ELF-1 (cell line): Measurements from ENCODE around the gene POLRMT.

ENCODE experiments used
- DNase-seq: peaks from one replicate; pipeline ENCODE4 v3.0.0-alpha.2; 2016; ENCODE audit warnings: low read depth, low spot score

The POLRMT gene

GRCh38 chr19:579111-579841 lies 54.1 kb downstream of the POLRMT start:
- no peak for DNase-seq

GRCh38 chr19:577439-578392 lies 55.6 kb downstream of the POLRMT start:
- DNase-seq: no peak

- DNase-seq: no peak
These were observed 56.4 kb downstream of the POLRMT start for GRCh38 chr19:576768-577438.

- no peak for DNase-seq
These were observed 57.5 kb downstream of the POLRMT start for GRCh38 chr19:575527-576506.

DNA sequence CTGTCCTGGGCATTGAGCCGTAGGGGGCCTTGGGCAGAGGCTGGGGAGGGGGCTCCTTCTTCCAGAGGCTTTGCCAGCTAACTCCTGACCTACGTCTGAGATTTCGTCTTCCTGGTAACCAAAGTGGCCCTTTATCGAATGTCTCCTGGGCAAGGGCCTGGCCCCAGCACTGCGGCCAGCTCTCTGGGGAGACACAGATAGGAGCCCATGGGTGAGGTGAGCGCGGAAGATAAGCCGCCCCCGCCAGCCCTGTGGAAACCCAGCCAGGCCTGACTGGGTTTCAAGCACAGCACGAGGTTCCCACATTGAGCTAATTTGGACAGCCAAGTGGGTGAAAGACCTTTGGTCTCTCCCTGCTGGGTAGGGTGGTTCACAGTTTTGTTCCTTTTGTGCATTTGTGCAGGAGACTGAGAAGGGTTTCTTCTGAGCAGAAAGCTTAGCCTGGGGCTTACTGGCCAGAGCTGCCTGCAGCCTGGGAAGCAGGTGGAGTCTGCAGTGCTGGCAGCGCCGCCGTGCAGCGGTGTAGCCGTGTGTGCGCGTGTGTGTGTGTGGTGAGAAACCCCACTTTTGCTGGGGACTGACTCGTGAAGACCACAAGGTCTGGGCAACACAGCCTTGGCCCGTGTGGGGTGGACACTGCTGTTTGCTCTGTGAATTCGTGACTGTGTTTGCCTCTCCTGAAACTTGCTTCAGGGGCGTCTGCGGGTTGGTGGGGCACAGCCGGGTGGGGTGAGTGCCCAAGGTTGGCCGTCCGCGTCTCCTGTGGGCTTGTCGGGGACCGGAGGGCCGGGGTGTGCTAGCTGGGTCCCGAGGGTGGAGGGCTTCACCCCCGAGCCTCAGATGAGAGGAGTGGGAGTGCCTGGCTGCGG lies 58.4 kb downstream of the POLRMT start:
- DNase-seq: peak; percentile 68

DNA sequence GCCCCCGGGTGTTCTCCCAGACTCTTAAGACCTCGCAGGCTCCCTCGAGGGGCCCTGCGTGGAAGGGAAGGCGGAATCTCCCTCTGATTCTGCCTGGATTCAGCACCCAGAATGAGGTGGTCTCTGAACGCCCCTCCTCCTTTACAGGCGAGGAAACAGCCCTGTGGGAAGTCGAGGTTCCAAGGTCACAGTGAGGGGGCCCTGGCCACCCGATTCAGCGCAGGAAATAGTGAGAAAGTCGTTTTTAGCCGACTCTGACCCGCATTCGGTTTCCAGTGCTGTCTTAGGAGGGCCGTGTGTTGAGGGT lies 59.9 kb downstream of the POLRMT start:
- DNase-seq: no peak

DNA sequence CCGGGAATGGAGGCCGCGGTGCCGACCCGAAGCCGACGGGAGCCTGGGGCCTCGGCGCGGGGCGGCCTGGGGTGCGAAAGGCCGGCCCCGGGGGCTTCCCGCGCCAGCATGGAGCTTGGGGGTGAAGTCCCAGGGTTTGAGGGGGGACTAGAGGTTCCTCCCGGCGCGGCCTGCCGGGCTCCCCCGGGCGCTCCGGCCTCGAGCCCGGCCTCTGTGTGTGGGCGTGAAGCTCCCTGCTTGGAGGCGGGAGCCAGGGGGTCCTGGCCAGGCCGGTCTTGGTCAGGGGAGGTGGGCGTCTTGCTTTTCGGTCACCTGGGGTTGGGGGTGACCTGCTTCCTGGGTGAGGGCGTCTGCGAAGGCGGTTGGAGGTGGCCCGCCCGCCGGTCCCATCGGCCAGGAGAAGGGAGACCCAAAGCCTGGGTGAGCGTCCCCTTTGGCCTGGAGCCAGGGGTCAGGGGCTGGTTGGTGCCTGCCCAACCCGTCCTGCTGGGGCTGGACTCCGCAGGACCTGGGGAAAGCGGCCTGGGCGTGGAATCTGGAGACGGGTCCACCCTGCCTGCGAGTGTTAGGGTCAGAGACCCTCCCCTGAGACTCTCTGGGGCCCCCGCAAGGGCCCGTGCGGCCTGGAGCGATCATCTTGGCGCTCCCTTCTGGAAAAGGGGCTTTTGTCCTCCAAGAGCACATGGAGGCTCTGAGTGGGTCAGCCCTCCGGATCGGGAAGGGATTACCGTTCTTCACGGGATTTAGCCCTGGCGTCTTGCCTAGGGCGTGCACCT lies 60.4 kb downstream of the POLRMT start:
- DNase-seq: peak; percentile 60

DNA sequence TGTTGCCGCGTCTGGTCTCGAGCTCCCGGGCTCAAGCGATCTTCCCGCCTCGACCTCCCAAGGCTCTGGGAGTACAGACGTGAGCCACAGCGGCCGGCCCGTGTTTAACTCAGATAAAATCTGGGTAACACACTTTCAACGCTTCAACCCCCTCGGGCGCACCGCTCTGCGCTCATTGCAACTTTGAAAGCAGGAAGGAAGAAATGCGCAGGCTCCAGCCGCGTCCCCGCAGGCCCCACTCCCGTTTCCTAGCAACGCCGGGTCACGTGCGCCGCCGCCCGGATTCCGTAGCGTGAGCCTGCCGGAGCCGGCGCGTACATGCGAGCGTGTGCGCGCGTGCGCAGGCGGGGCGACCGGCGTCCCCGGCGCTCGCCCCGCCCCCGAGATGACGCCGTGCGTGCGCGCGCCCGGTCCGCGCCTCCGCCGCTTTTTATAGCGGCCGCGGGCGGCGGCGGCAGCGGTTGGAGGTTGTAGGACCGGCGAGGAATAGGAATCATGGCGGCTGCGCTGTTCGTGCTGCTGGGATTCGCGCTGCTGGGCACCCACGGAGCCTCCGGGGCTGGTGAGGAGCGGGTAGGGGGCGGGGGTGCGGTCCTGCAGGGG lies 61.1 kb downstream of the POLRMT start, which contains the start of gene BSG:
BSG (plus strand) TSS at position 457 of the 603 bp plus-strand sequence; CDS start at position 496, 39 bp downstream.
- peak; percentile 100 for DNase-seq

DNA sequence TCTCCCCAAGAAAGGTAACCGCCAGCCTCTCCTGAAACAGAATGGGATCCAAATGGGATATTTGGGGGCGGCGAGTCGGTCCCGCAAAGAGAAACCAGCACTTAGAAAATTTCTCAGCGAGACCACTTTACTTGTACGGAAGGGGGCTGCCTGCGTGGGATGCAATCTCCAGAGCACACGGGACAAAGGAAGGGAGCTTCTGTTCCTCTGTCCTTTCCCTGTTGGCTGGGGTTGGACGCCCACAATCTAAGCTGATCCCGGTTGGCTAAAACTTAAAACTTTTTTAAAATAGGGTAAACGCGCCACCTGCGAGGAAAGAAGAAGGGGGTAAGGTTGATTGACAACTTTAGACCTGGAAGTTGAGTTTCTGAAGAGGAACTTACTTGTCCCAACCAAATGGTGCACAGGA lies 61.8 kb downstream of the POLRMT start:
- peak; percentile 60 for DNase-seq

DNA sequence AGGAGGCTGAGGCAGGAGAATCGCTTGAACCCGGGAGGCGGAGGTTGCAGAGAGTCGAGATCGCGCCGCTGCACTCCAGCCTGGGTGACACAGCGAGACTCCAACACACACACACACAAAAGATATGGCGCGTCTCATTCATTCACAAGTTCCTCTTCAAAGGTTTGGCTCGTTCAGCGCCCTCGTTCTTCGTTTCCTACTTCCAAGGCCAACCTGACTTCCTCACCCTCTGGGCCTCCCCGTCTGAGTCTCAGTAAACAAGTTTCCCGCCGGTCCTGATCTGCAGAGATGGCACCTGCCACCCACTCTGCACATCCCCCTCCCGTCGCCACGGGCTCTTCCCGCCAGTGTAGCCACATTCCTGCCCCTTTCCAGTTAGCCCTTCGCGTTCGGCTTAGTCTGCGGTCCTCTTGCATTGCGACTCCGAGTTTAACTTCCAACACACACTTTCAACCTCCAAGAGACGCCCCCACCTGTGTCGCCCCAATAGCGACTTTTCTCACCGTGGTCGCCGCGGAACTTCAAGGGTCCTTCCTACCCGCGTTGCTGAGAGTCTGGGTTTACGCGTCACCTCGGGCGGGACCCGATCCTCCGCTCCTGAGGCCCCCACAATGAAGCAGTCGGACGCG lies 62.3 kb downstream of the POLRMT start:
- peak; percentile 85 for DNase-seq

DNA sequence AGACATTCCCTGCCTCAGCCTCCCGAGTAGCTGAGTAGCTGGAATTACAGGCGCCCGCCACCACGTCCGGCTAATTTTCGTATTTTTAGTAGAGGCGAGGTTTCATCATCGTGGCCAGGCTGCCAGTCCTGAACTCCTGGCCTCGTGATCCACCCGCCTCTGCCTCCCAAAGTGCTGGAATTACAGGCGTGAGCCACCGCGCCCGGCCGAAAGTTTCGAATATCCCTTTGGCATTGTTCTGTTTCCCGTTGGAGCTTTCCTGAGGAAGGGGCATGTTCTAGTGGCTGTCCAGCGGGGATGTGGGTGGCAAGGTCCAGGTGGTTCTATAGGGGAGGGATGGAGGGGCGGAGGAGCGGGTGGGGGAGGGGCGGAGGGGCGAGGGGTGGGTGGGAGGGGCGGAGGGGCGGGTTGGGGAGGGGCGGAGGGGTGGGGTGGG lies 63.1 kb downstream of the POLRMT start:
- DNase-seq: no peak

DNA sequence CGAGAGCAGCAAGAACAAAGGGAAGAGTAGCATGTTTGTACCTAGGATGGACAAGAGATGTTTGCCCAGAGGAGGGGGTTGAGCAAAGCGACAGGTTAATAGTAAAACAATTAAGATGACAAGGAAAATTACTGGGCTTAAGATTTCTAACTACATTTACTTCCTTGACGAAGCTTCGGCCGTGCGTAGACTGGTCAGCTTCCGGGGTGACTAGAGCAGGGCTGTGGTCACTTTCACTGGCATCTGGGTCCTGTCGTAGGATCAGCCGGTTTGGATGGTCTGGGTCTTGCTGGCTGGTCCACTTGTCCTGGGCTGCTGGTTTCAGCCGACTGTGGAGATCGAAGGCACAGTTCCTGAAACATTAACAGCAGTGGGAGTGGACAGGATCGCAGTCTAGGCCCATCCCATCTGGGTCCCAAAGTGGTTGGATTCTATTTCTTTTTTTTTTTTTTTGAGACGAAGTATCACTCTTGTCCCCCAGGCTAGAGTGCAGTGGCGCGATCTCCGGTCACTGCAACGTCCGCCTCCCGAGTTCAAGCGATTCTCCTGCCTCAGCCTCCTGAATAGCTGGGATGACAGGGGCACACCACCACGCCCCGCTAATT lies 65.9 kb downstream of the POLRMT start:
- no peak for DNase-seq
